ENCODE results near the gene SCP2. TPM values are rescaled to one million over a fixed set of nuclear protein-coding genes. Genes with fewer than 3 reads are reported as not detected.

The SCP2 gene
- total and polyA plus RNA-seq, 4 donors = 85.6 to 157 (median 128) TPM

- DNase-seq (no peak), ATAC-seq (ENCODE audit: insufficient read depth, low FRiP score) (no peak)
- no peak for TF ChIP-seq CTCF (IDR thresholded peaks at IDR 0.05; ENCODE audit: control extremely low read depth, extremely low read depth)
- Histone ChIP-seq H3K9ac (ENCODE audit: insufficient read depth in 1 of 2, low read length in 2 of 2) (no peak overlapping the region), H3K9me3 (ENCODE audit: control insufficient read depth in 4 of 4, insufficient read depth in 3 of 4, low read length in 3 of 4) (no peaks in the 10 kb centered on the region), H3K27me3 (ENCODE audit: control insufficient read depth in 3 of 3, insufficient read depth in 3 of 3, low read length in 2 of 3) (no peaks in the 10 kb centered on the region), H3K27ac (ENCODE audit: low read depth in 1 of 2, low read length in 1 of 2) (no peak overlapping the region), H3K36me3 (ENCODE audit: control insufficient read depth in 4 of 4, insufficient read depth in 4 of 4, low read length in 4 of 4) (peaks cover 5 to 16% (median 13%) of the 10 kb centered on the region in 4 donors), H3K4me3 (no peak overlapping the region), H3K4me1 (ENCODE audit: control insufficient read depth in 5 of 5, insufficient read depth in 5 of 5, low read length in 5 of 5) (peaks cover 0 to 17% (median 7%) of the 10 kb centered on the region in 5 donors)
- 89 to 97% methylated on average over 3 of the region's 3 CpGs for WGBS, 2 donors
These were observed 122.0 kb downstream of the SCP2 start for GRCh38 chr1:53048960-53049573.

- Histone ChIP-seq H3K9me3 (ENCODE audit: control insufficient read depth in 4 of 4, insufficient read depth in 3 of 4, low read length in 3 of 4) (no peaks in the 10 kb centered on the region), H3K27ac (ENCODE audit: low read depth in 1 of 2, low read length in 1 of 2) (no peak overlapping the region), H3K27me3 (ENCODE audit: control insufficient read depth in 3 of 3, insufficient read depth in 3 of 3, low read length in 2 of 3) (no peaks in the 10 kb centered on the region), H3K4me3 (no peak overlapping the region), H3K9ac (ENCODE audit: insufficient read depth in 1 of 2, low read length in 2 of 2) (no peak overlapping the region), H3K4me1 (ENCODE audit: control insufficient read depth in 5 of 5, insufficient read depth in 5 of 5, low read length in 5 of 5) (peaks cover 0 to 17% (median 7%) of the 10 kb centered on the region in 5 donors), H3K36me3 (ENCODE audit: control insufficient read depth in 4 of 4, insufficient read depth in 4 of 4, low read length in 4 of 4) (peaks cover 5 to 16% (median 16%) of the 10 kb centered on the region in 4 donors)
- no peak for DNase-seq
- 93% methylated on average over 3 of the region's 3 CpGs for WGBS, 2 donors
- TF ChIP-seq CTCF (IDR thresholded peaks at IDR 0.05; ENCODE audit: control extremely low read depth, extremely low read depth) = no peak
- ATAC-seq (ENCODE audit: insufficient read depth, low FRiP score) = no peak
These were observed 122.5 kb downstream of the SCP2 start for GRCh38 chr1:53049574-53049967.

- Histone ChIP-seq H3K27me3 (ENCODE audit: control insufficient read depth in 3 of 3, insufficient read depth in 3 of 3, low read length in 2 of 3) (no peaks in the 10 kb centered on the region), H3K9ac (ENCODE audit: insufficient read depth in 1 of 2, low read length in 2 of 2) (no peak overlapping the region), H3K4me3 (no peak overlapping the region), H3K9me3 (ENCODE audit: control insufficient read depth in 4 of 4, insufficient read depth in 3 of 4, low read length in 3 of 4) (no peaks in the 10 kb centered on the region), H3K27ac (ENCODE audit: low read depth in 1 of 2, low read length in 1 of 2) (no peak overlapping the region), H3K4me1 (ENCODE audit: control insufficient read depth in 5 of 5, insufficient read depth in 5 of 5, low read length in 5 of 5) (peaks cover 0 to 17% (median 7%) of the 10 kb centered on the region in 5 donors), H3K36me3 (ENCODE audit: control insufficient read depth in 4 of 4, insufficient read depth in 4 of 4, low read length in 4 of 4) (peaks cover 5 to 16% (median 16%) of the 10 kb centered on the region in 4 donors)
- TF ChIP-seq CTCF (IDR thresholded peaks at IDR 0.05; ENCODE audit: control extremely low read depth, extremely low read depth) = no peak
- ATAC-seq (ENCODE audit: insufficient read depth, low FRiP score) (peak; percentile 34), DNase-seq (no peak)
- 87 to 97% methylated on average over 2 of the region's 2 CpGs for WGBS, 2 donors
These were observed 123.2 kb downstream of the SCP2 start for GRCh38 chr1:53050310-53050709.

GRCh38 chr1:53051676-53052075 lies 124.6 kb downstream of the SCP2 start:
- no peak for ATAC-seq (ENCODE audit: insufficient read depth, low FRiP score)
- Histone ChIP-seq H3K4me1 (ENCODE audit: control insufficient read depth in 5 of 5, insufficient read depth in 5 of 5, low read length in 5 of 5) (peaks cover 0 to 14% (median 7%) of the 10 kb centered on the region in 5 donors), H3K9ac (ENCODE audit: insufficient read depth in 1 of 2, low read length in 2 of 2) (no peak overlapping the region), H3K27ac (ENCODE audit: low read depth in 1 of 2, low read length in 1 of 2) (no peak overlapping the region), H3K4me3 (no peak overlapping the region), H3K27me3 (ENCODE audit: control insufficient read depth in 3 of 3, insufficient read depth in 3 of 3, low read length in 2 of 3) (no peaks in the 10 kb centered on the region), H3K36me3 (ENCODE audit: control insufficient read depth in 4 of 4, insufficient read depth in 4 of 4, low read length in 4 of 4) (peaks cover 5 to 16% (median 16%) of the 10 kb centered on the region in 4 donors), H3K9me3 (ENCODE audit: control insufficient read depth in 4 of 4, insufficient read depth in 3 of 4, low read length in 3 of 4) (no peaks in the 10 kb centered on the region)
- DNase-seq = no peak
- 32 to 51% methylated on average over 1 of the region's 1 CpG for WGBS, 2 donors
- no peak for TF ChIP-seq CTCF (IDR thresholded peaks at IDR 0.05; ENCODE audit: control extremely low read depth, extremely low read depth)
